Ishikawa (cell line): ENCODE data around the gene DMD.

ENCODE experiments used
- CEBPB ChIP-seq: IDR thresholded peaks from 2 replicates; pipeline ENCODE4 v1.6.1; 2012
- EGR1 ChIP-seq: IDR thresholded peaks from 2 replicates; pipeline ENCODE4 v1.6.1; 2012
- EP300 ChIP-seq: IDR thresholded peaks from 2 replicates; pipeline ENCODE4 v1.6.1; 2012; ENCODE audit warnings: borderline replicate concordance
- FOXM1 ChIP-seq: IDR thresholded peaks from 2 replicates; pipeline ENCODE4 v1.6.1; 2012; ENCODE audit warnings: low read depth, borderline replicate concordance
- RAD21 ChIP-seq: IDR thresholded peaks from 2 replicates; pipeline ENCODE4 v1.6.1; 2012; ENCODE audit warnings: low read depth
- TCF12 ChIP-seq: IDR thresholded peaks from 2 replicates; pipeline ENCODE4 v1.6.1; 2012; ENCODE audit warnings: low read depth
- TF ChIP-seq, protein P1 (sequence below): IDR thresholded peaks from 2 replicates; pipeline ENCODE4 v1.6.1; 2012
- TF ChIP-seq, protein P2 (sequence below): IDR thresholded peaks from 2 replicates; pipeline ENCODE4 v1.6.1; 2012; ENCODE audit warnings: low read depth, mild to moderate bottlenecking

DNA sequence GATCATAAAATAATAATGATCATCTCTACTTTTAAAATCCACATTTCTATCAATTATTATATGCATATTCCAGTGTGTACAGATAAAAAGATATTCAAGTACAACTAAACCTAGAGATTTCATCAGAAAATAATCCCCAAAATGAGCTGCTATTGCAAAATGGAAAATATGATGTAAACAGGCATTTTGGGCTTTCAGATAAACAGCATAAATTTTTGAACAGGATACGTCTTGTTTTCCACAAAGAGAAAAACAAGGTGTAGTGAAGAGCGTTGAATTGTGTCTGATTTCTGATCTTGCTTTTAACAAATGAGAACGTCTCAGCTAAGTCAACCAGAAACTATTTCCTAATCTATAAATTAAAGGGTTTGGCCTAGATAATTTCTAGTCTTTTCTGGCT lies 1789.9 kb downstream of the DMD start:
- no peak for TF ChIP-seq EGR1
- TF ChIP-seq, protein P1, sequence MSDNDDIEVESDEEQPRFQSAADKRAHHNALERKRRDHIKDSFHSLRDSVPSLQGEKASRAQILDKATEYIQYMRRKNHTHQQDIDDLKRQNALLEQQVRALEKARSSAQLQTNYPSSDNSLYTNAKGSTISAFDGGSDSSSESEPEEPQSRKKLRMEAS, result no peak
- no peak for TF ChIP-seq RAD21
- no peak for TF ChIP-seq FOXM1
- TF ChIP-seq, protein P2, sequence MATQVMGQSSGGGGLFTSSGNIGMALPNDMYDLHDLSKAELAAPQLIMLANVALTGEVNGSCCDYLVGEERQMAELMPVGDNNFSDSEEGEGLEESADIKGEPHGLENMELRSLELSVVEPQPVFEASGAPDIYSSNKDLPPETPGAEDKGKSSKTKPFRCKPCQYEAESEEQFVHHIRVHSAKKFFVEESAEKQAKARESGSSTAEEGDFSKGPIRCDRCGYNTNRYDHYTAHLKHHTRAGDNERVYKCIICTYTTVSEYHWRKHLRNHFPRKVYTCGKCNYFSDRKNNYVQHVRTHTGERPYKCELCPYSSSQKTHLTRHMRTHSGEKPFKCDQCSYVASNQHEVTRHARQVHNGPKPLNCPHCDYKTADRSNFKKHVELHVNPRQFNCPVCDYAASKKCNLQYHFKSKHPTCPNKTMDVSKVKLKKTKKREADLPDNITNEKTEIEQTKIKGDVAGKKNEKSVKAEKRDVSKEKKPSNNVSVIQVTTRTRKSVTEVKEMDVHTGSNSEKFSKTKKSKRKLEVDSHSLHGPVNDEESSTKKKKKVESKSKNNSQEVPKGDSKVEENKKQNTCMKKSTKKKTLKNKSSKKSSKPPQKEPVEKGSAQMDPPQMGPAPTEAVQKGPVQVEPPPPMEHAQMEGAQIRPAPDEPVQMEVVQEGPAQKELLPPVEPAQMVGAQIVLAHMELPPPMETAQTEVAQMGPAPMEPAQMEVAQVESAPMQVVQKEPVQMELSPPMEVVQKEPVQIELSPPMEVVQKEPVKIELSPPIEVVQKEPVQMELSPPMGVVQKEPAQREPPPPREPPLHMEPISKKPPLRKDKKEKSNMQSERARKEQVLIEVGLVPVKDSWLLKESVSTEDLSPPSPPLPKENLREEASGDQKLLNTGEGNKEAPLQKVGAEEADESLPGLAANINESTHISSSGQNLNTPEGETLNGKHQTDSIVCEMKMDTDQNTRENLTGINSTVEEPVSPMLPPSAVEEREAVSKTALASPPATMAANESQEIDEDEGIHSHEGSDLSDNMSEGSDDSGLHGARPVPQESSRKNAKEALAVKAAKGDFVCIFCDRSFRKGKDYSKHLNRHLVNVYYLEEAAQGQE, result no peak
- no peak for TF ChIP-seq EP300
- no peak for TF ChIP-seq TCF12
- no peak for TF ChIP-seq CEBPB
